Right ventricle myocardium inferior (tissue), 1 donor: ENCODE results near the gene AMBRA1. TPM values are rescaled to one million over a fixed set of nuclear protein-coding genes. Genes with fewer than 3 reads are reported as not detected.

Source experiments
- ATAC-seq: fragments of 200-7000 bp; cut with Tn5 transposase; one replicate; pipeline ENCODE4 v1.9.1; 2020; ENCODE audit warnings: mild to moderate bottlenecking, moderate library complexity
- DNase-seq: peaks from one replicate; pipeline ENCODE4 v3.0.0; 2021; ENCODE audit errors: missing footprints
- intact Hi-C: fragments of 100-400 bp; cut with DNase I; formaldehyde crosslinking; loops from one replicate; pipeline ENCODE4 v1.11.0; 2022
- total RNA-seq: library from RNA; stranded (reverse); fragmentation: NEBNext Ultra II Directional; extraction: Animal tissue kit (Norgen Biotek cat#: 25700); gene quantifications from one replicate; pipeline ENCODE4 v1.2.1, GENCODE V29; 2021
- donor health status: DM: no; HTN: yes; CAD: no; lungs with severe emphysema.

AMBRA1 gene
- total RNA-seq, 1 donor from 2014 or later: 14.8 TPM

DNA sequence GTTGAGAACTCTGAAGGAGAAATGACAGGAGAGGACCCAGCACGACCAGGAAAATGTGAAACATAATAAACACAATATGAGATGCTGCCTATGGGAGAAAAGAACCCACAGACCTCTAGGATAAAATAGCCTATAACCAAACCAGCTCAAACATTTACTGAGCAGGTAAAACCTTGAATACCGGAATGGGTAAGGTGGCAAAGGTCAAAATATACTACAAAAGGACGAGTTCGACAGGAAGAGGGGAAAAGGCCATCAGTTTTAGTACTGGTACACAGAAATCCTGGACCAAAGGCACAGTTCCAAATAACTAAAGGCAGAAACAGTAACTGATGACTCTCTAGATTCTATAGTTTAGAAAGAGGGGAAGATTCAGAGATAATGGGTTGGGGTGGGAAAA lies 96.3 kb downstream of the AMBRA1 start:
- intact Hi-C loops: no loop called here
- DNase-seq (no peak), ATAC-seq (no peak)

DNA sequence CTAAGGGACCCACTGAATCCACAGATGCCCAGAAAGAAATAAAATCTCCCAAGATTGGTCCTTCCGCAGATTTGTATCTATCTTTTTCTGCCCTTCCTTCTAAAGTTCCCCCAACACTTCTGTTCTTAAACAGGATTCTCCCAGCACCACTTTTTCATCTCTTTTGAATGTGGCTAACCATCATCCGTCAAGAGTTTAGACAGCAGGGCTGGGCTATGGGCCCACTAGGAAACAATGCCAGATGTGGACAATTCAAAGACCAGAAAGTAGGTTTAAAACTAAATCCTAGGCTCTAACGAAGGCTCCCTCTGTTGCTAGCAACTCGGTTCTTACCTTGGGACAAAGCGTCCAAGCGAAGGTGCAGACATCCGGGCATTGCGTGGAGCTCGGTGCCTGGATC lies 100.0 kb downstream of the AMBRA1 start:
- ATAC-seq (no peak), DNase-seq (peak; percentile 26)
- intact Hi-C loops: loop anchor here (5.0 kb wide), 1 partner anchor 34 kb away; no protein-coding TSS in a partner anchor

DNA sequence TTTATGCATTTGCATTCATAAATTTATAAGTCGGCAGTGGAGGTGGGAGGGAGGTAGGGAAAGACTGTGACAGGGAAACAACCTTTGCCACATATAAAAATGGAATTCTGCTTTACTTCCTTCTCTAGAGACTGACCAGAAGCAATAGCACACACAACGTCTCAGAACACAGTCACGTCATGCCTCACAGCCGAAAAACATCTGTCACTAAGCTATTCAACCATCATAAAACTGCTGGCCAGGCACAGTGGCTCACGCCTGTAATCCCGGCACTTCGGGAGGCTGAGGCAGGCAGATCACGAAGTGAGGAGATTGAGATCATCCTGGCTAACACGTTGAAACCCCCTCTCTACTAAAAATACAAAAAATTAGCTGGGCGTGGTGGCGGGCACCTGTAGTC lies 101.3 kb downstream of the AMBRA1 start:
- intact Hi-C loops: loop anchor here (5.0 kb wide), 1 partner anchor 35 kb away; no protein-coding TSS in a partner anchor
- DNase-seq (no peak), ATAC-seq (peak; percentile 85)

DNA sequence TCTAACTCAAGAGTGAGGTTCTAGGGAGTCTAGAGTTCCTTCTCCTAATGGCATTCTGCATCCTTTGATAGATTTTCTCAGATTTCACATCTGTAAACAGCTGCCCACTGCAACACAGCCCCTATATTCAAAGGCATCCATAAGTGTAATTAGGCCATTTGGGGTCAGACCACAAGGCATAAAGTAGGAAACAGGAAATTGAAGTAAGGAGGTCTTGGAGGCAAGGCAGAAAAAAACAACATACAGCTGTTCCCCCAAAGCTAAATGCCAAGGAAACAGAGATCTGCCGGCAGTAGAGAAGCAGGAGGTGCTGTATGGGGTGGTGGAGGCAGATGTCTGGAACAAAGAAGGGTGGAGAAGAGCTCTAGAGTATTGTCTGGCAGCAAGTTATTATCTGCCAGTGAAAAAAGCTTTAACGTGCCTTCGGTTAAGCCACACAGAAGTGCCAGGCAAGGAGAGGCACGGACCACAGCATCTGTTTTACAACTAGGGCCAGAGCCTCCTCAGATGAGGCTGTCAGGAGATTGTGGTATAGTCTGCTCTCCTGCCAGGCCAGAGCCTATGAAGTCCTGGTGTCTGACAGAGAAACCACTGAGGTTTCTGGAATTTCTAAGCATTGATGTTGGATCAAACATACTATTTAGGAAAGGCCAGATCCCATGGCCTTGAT lies 102.0 kb downstream of the AMBRA1 start:
- no peak for ATAC-seq
- intact Hi-C loops: loop anchor here (5.0 kb wide), 1 partner anchor 36 kb away; no protein-coding TSS in a partner anchor
- DNase-seq: no peak

DNA sequence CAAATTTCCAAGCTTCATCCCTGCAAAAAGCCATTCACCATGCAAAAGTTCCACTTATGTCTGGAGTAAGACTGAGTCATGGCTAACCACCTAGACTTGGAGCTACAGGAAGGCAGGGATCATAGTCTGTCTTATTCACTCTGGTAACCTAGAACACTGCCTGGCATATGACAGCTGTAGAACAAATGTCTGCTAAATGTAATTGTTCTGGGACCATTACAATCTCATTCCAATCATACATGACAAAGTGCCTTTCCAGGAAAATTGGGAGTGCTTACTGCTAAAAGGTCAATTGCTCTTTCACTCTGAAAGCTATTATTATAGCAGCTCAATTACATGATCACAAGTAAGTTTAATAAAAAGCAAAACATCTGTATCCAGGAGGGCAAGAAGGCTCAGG lies 103.2 kb downstream of the AMBRA1 start:
- intact Hi-C loops: loop anchor here (5.0 kb wide), 1 partner anchor 37 kb away; no protein-coding TSS in a partner anchor
- DNase-seq: no peak
- ATAC-seq: no peak

DNA sequence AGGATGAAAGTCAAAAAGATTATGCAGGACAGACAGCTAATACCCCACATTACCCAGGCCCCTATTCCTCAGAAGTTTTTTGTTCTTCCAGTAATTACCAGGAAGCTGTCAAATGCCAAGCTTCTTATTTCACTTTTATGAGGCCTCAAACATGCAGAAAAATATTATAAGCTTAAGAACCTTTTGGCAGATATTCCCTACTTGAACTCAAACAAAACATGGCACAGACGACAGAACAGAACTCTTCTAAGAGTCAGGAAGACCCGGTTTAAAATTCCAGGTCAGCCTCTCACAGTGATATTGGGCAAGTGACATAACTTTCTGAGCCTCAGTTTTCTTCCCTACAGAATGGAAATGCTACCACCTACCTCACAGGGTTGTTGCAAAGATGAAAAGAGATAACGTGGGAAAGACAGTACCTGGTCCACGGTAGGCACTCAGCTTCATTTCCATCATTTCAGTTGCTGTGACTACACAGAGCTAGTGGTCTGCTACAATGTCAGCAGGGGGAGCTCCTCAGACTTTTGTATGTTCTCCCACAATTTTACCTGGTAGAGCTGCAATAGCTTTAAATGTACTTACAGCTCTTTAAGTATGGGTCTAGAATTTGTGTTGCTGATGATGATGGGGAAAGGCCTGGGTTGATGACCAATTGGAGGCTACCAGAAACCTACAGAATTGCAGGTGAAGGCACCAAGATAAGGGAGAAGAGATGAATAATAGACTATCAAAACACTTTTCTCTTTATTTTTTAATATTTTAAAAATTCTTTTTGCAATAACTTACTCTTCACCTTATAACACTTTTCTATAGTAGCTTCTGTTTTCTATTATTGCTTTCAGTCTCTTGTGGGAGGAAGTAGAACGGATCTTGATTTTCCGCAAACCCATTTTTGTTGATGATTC lies 103.9 kb downstream of the AMBRA1 start:
- intact Hi-C loops: loop anchor here (5.0 kb wide), 1 partner anchor 37 kb away; no protein-coding TSS in a partner anchor
- DNase-seq (no peak), ATAC-seq (no peak)

DNA sequence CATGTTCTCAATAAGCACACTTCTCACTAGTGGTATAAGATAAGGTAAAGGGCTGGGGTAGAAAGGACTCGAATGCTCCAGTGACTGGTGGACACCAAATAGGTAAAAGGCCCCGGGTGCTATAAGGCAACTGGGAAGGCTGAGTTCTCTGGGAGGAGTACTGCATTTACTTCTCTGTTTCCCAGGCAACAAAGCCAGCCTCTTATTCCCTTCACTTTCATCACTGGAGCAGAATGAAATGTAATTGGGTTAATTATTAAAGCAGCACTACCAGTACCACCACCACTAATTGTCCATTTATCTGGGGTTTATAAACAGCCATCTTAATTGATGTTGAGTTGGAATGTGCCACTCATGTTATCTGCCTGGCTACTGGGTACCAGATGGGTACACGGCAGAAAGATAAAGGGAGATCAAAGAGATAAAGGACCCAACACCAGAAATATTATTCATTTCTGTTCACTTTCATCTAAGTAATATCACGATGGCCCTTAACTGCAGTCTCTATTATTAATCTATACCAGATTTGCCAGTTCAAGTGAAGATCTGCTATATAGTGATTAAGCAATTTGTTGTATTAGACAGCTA lies 107.9 kb downstream of the AMBRA1 start:
- DNase-seq (no peak), ATAC-seq (no peak)
- intact Hi-C loops: no loop called here

DNA sequence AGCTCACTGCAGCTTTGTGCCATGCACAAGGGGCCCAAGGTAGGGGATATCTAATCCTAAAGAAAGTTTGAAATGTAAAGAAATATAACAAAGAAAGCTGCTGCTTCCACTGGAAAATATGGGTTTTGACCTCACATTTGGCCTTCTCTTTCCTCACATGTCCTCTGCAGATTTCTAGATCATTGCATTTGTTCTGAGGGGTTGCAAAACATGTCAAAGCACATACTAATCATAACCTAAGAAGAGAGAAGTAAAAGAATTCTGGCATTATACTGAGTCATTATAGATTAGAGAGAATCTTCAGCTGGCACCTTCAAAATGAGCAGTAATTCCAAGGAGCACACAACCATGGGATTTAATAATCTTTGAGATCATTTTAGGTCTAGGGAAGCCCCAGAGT lies 109.7 kb downstream of the AMBRA1 start:
- no peak for DNase-seq

DNA sequence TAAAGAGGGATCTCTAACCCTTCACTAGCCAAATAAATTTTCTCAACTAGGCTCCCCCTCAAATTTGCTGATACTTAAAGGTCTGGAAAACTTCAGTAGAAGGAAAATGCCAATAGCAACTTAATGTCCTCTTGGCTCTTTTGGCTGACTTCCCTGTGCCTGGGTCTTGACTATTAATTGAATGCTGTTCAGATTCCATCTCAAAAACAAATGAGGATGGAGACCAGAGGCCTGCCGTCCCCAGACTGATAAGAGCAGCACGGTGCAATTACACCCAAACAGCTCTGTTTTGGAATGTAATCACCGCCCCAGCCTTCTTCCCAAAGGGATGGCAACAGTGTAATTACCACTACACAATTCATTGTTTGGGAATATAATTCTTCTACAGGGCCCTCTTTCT lies 112.9 kb downstream of the AMBRA1 start:
- intact Hi-C loops: no loop called here
- DNase-seq: no peak
- ATAC-seq: no peak

More for the DNA sequence above, 109.7 kb downstream of the AMBRA1 start:
- intact Hi-C loops: no loop called here
- no peak for ATAC-seq

DNA sequence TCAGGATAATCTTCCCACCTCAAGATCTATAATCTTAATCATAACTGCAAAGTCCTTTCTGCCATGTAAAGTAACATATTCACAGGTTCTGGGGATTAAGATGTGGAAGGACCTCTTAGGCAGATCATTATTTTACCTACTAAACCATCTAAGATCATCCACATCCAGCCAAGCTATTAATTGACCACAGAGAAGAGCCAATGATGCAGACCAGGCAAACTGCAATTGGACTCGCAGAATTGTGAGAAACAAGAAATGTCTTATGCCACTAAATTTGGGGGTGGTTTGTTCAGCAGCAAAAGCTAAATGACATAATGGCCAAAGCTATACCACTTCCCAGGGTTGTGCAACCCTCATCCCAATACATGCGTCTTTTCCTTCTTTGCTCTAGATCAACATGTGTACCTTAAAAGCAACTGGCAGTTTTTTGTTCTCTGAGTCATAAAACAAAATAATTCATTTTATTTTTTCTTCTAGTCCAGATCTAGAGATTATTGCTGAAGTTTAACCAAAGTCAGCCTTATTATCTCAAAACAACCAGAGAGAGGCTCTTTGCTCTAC lies 113.6 kb downstream of the AMBRA1 start:
- intact Hi-C loops: no loop called here
- DNase-seq (no peak), ATAC-seq (no peak)

DNA sequence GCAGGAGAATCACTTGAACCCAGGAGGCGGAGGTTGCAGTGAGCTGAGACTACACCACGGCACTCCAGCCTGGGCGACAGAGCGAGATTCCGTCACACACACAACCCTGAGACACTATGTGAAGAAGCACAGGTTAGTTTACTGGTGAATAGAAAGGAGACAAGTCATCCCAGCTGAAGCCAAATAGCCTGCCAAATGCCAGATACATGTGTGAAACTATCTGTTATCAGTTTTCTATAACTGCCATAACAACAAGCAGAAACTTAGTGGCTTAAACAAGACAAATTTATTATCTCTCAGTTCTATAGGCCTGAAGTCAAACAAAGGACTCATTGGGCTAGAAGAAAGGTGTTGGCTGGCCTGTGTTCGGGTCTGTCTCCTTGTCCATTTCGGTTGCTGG lies 114.2 kb downstream of the AMBRA1 start:
- no peak for ATAC-seq
- no peak for DNase-seq
- intact Hi-C loops: no loop called here

DNA sequence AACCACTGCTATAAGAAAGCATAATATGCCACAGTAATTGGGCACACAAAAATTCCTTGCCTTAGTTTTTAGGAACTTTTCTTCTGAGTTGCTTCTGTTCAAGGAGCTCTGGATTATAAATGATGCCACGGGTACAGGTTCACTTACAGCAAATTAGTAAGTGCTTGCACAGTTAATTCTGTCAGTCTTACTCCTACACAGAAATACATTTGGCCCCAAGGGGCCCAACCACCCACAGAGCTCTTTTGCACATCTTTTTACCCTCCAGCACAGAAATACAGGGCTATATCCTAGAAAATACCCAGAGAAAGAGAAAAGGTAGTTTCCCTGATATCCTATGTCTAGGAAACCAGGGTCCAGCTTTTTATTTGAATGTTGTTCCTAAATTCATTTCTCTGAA lies 115.6 kb downstream of the AMBRA1 start:
- no peak for ATAC-seq
- intact Hi-C loops: no loop called here
- no peak for DNase-seq

DNA sequence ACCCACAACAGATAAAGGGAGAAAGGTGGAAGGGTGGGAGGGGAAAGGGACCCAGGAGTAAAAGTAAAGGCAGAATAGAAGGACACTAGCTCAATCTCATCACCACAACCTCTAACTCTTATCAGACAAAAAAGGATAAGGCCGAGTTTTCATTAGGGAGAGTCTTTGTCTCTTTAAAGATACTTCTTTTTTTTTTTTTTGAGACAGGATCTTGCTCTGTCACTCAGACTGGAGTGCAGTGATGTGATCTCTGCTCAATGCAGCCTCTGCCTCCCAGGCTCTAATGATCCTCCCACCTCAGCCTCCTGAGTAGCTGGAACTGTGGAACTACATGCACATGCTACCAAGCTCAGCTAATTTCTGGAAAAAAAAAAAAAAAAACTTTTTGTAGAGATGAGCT lies 116.7 kb downstream of the AMBRA1 start:
- ATAC-seq (no peak), DNase-seq (no peak)
- intact Hi-C loops: no loop called here

DNA sequence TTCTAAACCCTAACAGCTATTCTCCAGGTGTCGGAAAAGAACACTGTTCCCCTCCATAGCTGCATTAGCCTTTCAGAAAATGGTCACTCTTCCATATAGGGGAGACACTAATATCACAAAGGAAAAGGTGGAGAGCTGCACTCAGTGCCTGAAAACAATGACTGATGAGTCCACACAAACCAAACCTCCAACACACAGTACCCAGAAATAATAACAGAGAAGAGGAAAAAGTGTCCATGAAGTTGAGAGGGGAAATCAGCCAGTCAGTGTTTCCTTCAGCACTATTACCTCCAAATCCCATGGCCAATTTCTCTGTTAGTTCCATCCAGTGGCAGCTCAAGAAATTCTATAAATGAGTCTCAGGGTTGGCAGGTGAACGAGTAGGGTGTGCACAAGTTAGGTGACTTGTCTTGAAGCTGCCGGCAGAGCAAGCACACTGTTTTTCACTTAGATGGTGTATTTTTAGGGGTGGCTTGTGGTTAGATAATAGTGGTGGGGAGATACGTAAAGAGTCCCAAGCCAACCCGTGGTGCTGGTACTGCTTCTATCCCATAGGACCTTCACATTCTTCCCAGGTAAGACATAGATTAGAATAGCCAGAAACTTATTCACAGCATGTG lies 117.8 kb downstream of the AMBRA1 start:
- intact Hi-C loops: no loop called here
- ATAC-seq: no peak
- no peak for DNase-seq

DNA sequence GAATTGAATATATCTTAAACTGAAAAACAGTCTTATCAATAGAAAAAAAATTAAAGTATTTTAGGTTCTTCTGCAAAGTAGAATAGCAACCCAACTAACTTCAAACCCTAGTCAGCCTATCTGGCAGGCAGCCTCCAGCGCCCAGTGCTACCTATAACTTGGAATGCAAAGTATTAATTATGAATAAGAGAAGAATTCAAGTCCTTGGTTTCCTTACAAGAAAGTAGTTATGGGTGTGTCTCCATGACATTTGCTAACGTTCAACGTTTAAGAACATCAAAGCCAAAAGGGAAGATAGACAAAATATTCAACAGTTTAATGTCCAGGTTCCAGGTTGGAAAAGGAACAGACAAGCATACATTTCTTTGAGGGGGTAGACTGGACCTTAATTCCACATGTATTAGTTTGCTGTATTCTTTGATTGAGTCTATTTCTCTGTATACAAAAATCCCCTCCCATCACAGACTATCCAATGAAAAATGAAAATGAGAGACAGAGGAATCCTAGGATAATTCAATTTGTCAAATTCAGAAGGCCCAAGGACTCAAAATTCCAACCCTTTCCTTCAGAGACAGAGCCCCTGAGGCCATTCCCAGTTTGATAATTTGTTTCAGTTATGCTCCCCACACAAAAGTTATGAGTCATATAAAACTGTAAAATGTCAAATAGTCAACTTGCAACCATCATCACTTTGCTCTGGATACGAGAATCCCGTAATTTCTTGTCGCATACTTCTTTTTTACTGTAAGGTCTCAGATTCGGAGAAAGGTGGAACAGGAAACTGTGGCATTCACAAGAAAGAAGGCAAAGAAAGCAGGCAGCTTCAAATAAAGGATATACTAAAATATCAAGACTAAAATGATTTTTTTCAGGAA lies 118.5 kb downstream of the AMBRA1 start:
- DNase-seq (no peak), ATAC-seq (no peak)
- intact Hi-C loops: no loop called here

DNA sequence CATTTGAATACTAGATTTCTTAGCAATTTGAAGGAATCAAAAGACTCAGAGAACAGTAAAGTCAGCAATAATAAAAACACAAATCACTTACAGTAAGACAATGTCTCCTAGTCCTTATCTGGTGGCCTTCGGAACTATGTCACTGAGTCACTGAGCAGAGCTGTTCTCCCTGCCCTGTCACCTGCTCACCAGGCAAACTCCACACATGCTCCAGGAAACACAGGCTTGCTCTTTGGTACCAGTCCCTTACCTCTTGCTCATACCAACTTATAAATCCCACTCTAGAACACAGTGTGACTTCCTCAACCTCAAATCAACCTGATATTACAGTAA lies 121.2 kb downstream of the AMBRA1 start:
- ATAC-seq (peak; percentile 42), DNase-seq (no peak)
- intact Hi-C loops: no loop called here

DNA sequence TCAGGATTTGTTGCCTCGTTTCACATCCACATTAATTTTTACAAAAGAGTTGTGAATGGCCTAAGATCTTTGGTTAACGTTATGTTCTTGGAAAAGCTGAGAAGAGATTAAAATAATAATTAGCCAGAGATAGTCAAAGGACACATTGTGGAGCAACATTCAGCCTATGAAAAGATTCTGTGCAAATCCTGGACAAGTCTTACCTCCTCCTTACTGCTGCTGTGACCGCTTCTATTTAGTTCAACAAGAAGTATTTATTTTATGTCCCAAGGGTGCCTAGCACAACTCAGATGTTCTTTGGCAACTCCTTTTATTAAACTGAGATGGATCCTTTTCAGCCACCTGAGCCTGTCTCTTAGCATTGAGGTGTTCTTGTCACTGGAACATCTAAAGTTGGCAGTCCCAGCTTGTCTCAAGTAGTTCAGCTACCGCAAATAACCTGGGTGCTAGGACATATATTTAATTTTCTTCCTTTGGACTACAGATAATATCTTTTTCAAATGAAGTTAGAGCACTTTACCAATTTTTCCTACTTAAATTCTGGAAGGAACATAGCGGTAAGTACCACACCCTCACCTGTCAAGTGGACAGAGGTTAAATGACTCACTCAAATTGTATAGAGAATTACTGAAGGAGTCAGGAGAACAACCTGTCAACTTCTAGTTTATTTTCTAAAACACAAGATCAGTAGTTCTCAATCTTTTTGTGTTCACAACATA lies 121.7 kb downstream of the AMBRA1 start:
- DNase-seq: no peak
- intact Hi-C loops: no loop called here
- ATAC-seq: no peak

DNA sequence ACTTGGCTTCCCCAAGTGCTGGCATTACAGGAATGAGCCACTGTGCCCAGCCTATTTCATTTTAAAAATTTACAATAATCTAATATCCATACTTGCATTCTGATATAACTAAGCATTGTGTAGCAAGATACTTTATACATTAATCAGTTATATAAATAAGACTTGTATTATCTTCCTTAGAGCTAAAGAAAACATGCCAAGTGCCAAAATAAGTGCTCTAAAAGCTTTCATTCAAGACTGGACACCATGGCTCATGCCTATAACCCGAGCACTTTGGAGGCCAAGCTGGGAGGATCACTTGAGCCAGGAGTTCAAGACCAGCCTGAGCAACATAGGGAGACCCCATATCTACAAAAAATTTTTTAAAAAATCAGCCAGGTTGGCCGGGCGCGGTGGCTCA lies 123.9 kb downstream of the AMBRA1 start:
- intact Hi-C loops: no loop called here
- DNase-seq (no peak), ATAC-seq (no peak)
